H1 (cell line): ENCODE data around the gene GPX5. TPM values are rescaled to one million over a fixed set of nuclear protein-coding genes. Genes with fewer than 3 reads are reported as not detected.

Experiments
- GTF2F1 ChIP-seq: IDR thresholded peaks from 2 replicates; pipeline ENCODE4 v1.6.1; 2012; ENCODE audit warnings: low read depth, low read length, improper control_type of control experiment, borderline replicate concordance
- TAF7 ChIP-seq: optimal IDR thresholded peaks from 2 replicates; pipeline ENCODE3; 2011; ENCODE audit warnings: low read depth, mild to moderate bottlenecking, inconsistent platforms, low read length, moderate library complexity, borderline replicate concordance
- ZNF274 ChIP-seq: IDR thresholded peaks from 2 replicates; pipeline ENCODE4 v1.7.0; 2012; ENCODE audit warnings: low read length, borderline replicate concordance; ENCODE audit errors: extremely low read depth
- polyA plus RNA-seq, 7 experiments: library from polyadenylated mRNA; depleted of rRNA in 3 of 7; stranded (reverse) in 5 of 7; unstranded in 2 of 7; fragments of >200 nt in 5 of 7; fragments of 200-250 nt in 2 of 7; gene quantifications; 1 replicate in 5 of 7; 2 replicates in 1 of 7; 4 replicates in 1 of 7; pipeline versions ENCODE4 v1.2.1 to v1.2.3, GENCODE V29; 2011 to 2013; ENCODE audit warnings: missing spikeins in 2 of 7, mixed read lengths in 2 of 7
- total RNA-seq: library from RNA; stranded (reverse); fragmentation: NEBNext Ultra II Directional; extraction: Animal tissue kit (Norgen Biotek cat#: 25700); gene quantifications from 2 replicates; pipeline ENCODE4 v1.2.1, GENCODE V29; 2021
- TF ChIP-seq, protein P1 (sequence below): fragments of 300-600 bp; sonication (generic); IDR thresholded peaks from 2 replicates; pipeline ENCODE4 v1.7.1; 2012; ENCODE audit warnings: low read length, moderate library complexity, mild to moderate bottlenecking, inconsistent platforms; ENCODE audit not compliant: insufficient replicate concordance

Gene GPX5
- total and polyA plus RNA-seq, 2 of the 8 experiments (the other 6 are each of a cell fraction or from before 2014, with no cell fraction given) = 0.08 TPM; not detected in 1

GRCh38 chr6:28568515-28569108 is 42.9 kb downstream of the GPX5 start (continued):
- TF ChIP-seq, protein P1, sequence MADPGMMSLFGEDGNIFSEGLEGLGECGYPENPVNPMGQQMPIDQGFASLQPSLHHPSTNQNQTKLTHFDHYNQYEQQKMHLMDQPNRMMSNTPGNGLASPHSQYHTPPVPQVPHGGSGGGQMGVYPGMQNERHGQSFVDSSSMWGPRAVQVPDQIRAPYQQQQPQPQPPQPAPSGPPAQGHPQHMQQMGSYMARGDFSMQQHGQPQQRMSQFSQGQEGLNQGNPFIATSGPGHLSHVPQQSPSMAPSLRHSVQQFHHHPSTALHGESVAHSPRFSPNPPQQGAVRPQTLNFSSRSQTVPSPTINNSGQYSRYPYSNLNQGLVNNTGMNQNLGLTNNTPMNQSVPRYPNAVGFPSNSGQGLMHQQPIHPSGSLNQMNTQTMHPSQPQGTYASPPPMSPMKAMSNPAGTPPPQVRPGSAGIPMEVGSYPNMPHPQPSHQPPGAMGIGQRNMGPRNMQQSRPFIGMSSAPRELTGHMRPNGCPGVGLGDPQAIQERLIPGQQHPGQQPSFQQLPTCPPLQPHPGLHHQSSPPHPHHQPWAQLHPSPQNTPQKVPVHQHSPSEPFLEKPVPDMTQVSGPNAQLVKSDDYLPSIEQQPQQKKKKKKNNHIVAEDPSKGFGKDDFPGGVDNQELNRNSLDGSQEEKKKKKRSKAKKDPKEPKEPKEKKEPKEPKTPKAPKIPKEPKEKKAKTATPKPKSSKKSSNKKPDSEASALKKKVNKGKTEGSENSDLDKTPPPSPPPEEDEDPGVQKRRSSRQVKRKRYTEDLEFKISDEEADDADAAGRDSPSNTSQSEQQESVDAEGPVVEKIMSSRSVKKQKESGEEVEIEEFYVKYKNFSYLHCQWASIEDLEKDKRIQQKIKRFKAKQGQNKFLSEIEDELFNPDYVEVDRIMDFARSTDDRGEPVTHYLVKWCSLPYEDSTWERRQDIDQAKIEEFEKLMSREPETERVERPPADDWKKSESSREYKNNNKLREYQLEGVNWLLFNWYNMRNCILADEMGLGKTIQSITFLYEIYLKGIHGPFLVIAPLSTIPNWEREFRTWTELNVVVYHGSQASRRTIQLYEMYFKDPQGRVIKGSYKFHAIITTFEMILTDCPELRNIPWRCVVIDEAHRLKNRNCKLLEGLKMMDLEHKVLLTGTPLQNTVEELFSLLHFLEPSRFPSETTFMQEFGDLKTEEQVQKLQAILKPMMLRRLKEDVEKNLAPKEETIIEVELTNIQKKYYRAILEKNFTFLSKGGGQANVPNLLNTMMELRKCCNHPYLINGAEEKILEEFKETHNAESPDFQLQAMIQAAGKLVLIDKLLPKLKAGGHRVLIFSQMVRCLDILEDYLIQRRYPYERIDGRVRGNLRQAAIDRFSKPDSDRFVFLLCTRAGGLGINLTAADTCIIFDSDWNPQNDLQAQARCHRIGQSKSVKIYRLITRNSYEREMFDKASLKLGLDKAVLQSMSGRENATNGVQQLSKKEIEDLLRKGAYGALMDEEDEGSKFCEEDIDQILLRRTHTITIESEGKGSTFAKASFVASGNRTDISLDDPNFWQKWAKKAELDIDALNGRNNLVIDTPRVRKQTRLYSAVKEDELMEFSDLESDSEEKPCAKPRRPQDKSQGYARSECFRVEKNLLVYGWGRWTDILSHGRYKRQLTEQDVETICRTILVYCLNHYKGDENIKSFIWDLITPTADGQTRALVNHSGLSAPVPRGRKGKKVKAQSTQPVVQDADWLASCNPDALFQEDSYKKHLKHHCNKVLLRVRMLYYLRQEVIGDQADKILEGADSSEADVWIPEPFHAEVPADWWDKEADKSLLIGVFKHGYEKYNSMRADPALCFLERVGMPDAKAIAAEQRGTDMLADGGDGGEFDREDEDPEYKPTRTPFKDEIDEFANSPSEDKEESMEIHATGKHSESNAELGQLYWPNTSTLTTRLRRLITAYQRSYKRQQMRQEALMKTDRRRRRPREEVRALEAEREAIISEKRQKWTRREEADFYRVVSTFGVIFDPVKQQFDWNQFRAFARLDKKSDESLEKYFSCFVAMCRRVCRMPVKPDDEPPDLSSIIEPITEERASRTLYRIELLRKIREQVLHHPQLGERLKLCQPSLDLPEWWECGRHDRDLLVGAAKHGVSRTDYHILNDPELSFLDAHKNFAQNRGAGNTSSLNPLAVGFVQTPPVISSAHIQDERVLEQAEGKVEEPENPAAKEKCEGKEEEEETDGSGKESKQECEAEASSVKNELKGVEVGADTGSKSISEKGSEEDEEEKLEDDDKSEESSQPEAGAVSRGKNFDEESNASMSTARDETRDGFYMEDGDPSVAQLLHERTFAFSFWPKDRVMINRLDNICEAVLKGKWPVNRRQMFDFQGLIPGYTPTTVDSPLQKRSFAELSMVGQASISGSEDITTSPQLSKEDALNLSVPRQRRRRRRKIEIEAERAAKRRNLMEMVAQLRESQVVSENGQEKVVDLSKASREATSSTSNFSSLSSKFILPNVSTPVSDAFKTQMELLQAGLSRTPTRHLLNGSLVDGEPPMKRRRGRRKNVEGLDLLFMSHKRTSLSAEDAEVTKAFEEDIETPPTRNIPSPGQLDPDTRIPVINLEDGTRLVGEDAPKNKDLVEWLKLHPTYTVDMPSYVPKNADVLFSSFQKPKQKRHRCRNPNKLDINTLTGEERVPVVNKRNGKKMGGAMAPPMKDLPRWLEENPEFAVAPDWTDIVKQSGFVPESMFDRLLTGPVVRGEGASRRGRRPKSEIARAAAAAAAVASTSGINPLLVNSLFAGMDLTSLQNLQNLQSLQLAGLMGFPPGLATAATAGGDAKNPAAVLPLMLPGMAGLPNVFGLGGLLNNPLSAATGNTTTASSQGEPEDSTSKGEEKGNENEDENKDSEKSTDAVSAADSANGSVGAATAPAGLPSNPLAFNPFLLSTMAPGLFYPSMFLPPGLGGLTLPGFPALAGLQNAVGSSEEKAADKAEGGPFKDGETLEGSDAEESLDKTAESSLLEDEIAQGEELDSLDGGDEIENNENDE = no peak
- TF ChIP-seq ZNF274 = no peak
- TF ChIP-seq GTF2F1 = no peak
- no peak for TF ChIP-seq TAF7
